ENCODE measurements around the gene LCMT2.

Gene LCMT2

DNA sequence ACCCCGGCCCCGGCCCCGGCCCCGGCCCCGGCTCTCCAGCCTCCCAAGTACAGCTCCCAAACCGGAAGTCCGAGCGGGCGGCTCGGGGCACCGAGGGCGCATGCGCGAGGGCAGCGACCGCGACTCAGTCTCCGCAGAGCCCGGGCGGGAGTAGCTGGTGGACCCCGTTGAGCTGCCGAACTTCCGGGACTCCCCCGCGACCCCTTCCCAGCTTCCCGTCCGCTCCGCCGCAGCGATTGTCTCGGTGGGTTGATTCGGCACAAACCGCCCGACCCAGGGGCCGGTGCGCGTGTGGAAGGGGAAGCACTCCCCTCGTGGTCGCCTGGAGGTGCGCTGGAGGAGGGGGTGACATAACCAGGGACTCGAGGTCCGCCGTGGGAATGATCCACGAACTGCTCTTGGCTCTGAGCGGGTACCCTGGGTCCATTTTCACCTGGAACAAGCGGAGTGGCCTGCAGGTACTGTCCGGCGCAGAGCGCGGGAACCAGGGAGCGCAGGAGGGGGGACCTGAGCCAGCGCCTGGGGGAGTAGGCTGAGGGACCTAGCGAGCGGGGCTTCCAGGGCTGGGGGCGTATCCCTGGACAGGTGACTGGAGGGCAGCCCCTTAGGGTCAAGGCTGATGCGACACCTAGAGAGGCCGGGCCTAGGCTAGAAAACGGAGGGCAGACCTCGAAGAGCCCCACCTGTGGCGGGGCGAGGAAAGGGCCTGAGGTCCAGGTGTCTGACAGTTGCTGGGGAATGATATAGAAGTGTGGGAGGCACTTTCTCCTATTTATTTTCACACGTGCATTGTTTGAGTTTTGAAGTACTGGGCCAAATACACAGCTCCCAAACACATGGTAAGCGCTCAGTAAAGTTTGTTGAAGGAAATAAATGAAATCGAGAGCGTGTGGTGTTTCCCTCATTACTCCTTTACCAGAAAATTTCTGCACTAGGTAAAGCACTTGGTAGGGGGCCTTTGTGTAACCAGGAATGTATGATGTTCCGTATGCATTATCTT is 40.9 kb upstream of the LCMT2 start, which contains the start of the genes TUBGCP4 and ZSCAN29:
Gene TUBGCP4 (plus strand): TSS at position 127 of the 1,000 bp plus-strand sequence. CDS start 254 bp downstream, at position 381.
Gene ZSCAN29 (minus strand): TSS at position 69 of the 1,000 bp plus-strand sequence. CDS start 1,130 bp downstream, outside the sequence.
- H3K14ac ChIP-seq (ENCODE audit: low read length), result peak within 1 kb of the TSS; percentile 75
- H4K8ac ChIP-seq (ENCODE audit: low read depth, low read length), result no peak within 1 kb of the TSS
- peaks cover 11 to 51% of the 10 kb centered on the region in 2 donors for H3K36me3 ChIP-seq (replicated peaks in 1 of 2; ENCODE audit: control insufficient read depth in 2 of 2, insufficient read depth in 2 of 2, low read length in 2 of 2)
- no peak within 1 kb of the TSS for H2BK12ac ChIP-seq (ENCODE audit: low read length)
- peak within 1 kb of the TSS; percentile 97 for H2AFZ ChIP-seq (ENCODE audit: low read length)
- H3K27ac ChIP-seq (replicated peaks; ENCODE audit: low read length), result peak within 1 kb of the TSS; percentile 76
- peaks cover 2 to 21% of the 10 kb centered on the region in 2 donors for H3K9me3 ChIP-seq (replicated peaks in 1 of 2; ENCODE audit: control insufficient read depth in 2 of 2, insufficient read depth in 1 of 2, low read depth in 1 of 2, low read length in 2 of 2)
- no peak within 1 kb of the TSS for H2BK15ac ChIP-seq (ENCODE audit: low read length)
- H2AK5ac ChIP-seq (ENCODE audit: low read depth, low read length), result no peak within 1 kb of the TSS
- no peak within 1 kb of the TSS for H4K91ac ChIP-seq (ENCODE audit: low read depth, low read length, poor library complexity)
- H3K23ac ChIP-seq (ENCODE audit: low read depth, low read length, poor library complexity), result peak within 1 kb of the TSS; percentile 90
- no peak within 1 kb of the TSS for H3K4ac ChIP-seq (ENCODE audit: low read length)
- no CpG with 5 or more reads among the region's 66 CpGs for WGBS, 2 donors (ENCODE audit: extremely low coverage in 2 of 2, insufficient read length in 2 of 2, insufficient replicate concordance in 1 of 2)
- peak within 1 kb of the TSS; percentile 83 for H3K4me2 ChIP-seq (ENCODE audit: insufficient read depth, low read length, poor library complexity, severe bottlenecking)
- no peak within 1 kb of the TSS for H2BK120ac ChIP-seq (ENCODE audit: low read depth, low read length)
- peak within 1 kb of the TSS; percentile 93 for H2BK5ac ChIP-seq (ENCODE audit: low read length)
- peaks cover 4 to 6% of the 10 kb centered on the region in 2 donors for H3K4me1 ChIP-seq (ENCODE audit: control insufficient read depth in 2 of 2, insufficient read depth in 1 of 2, low read depth in 1 of 2, low read length in 2 of 2)
- peaks cover 8% of the 10 kb centered on the region for H3K79me1 ChIP-seq (ENCODE audit: low read depth, low read length)
- peak within 1 kb of the TSS; percentile 97 for H3K18ac ChIP-seq (ENCODE audit: low read length)
- peak within 1 kb of the TSS; percentile 80 to 92 for H3K4me3 ChIP-seq (ENCODE audit: low read length in 2 of 2)
- no peaks in the 10 kb centered on the region for H3K27me3 ChIP-seq (ENCODE audit: control insufficient read depth in 3 of 3, insufficient read depth in 3 of 3, low read depth in 1 of 3, low read length in 3 of 3)
- peak; percentile 90 for DNase-seq (ENCODE audit: low spot score)
- peak within 1 kb of the TSS; percentile 95 for H3K9ac ChIP-seq (ENCODE audit: low read depth, low read length, poor library complexity)

DNA sequence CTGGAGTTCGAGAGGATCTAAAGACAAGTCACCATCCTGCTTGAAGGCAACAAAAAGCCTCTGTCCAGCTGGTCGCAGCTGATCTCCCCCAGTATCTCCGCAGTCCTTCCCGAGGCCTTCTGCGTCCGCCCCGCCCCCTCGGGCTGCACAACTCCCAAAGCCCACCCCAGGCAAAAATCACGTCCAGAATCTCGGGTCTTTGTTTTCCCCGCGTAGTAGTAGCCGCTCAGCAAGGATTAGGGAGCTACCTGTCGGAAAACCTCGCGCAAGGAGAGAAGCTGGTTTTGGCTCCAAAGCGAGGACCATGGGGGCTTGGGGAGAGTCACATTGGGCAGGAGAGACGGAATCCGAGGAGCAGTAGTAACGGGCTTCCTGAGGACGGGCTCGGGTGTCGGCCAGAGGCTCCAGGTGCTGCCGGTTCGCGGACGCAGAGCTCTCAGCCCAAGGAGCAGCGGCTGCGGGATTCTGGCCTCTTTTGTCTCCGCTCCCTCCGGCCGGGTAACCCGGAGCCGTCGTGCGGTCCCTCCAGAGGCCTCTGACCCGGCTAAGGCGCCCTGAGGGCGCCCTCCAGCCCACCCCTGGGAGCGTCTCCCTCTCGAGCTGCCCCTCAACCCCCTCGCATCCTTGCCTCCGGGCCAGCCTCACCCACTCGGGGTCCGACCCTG is 40.1 kb upstream of the LCMT2 start:
- H3K18ac ChIP-seq (ENCODE audit: low read length), result peak overlapping the region; percentile 84
- WGBS, 2 donors (ENCODE audit: extremely low coverage in 2 of 2, insufficient read length in 2 of 2, insufficient replicate concordance in 1 of 2), result no CpG with 5 or more reads among the region's 45 CpGs
- H3K4me1 ChIP-seq (ENCODE audit: control insufficient read depth in 2 of 2, insufficient read depth in 1 of 2, low read depth in 1 of 2, low read length in 2 of 2), result peaks cover 4 to 6% of the 10 kb centered on the region in 2 donors
- H3K27me3 ChIP-seq (ENCODE audit: control insufficient read depth in 3 of 3, insufficient read depth in 3 of 3, low read depth in 1 of 3, low read length in 3 of 3), result no peaks in the 10 kb centered on the region
- peaks cover 15 to 52% of the 10 kb centered on the region in 2 donors for H3K36me3 ChIP-seq (replicated peaks in 1 of 2; ENCODE audit: control insufficient read depth in 2 of 2, insufficient read depth in 2 of 2, low read length in 2 of 2)
- peak overlapping the region; percentile 97 for H2AFZ ChIP-seq (ENCODE audit: low read length)
- peak overlapping the region; percentile 80 to 92 for H3K4me3 ChIP-seq (ENCODE audit: low read length in 2 of 2)
- no peak overlapping the region for H4K91ac ChIP-seq (ENCODE audit: low read depth, low read length, poor library complexity)
- peak overlapping the region; percentile 89 for H3K9ac ChIP-seq (ENCODE audit: low read depth, low read length, poor library complexity)
- no peak overlapping the region for H3K4ac ChIP-seq (ENCODE audit: low read length)
- no peak overlapping the region for H2AK5ac ChIP-seq (ENCODE audit: low read depth, low read length)
- peak overlapping the region; percentile 90 for H3K23ac ChIP-seq (ENCODE audit: low read depth, low read length, poor library complexity)
- no peak overlapping the region for H4K8ac ChIP-seq (ENCODE audit: low read depth, low read length)
- peak overlapping the region; percentile 33 for H3K27ac ChIP-seq (replicated peaks; ENCODE audit: low read length)
- peaks cover 4 to 28% of the 10 kb centered on the region in 2 donors for H3K9me3 ChIP-seq (replicated peaks in 1 of 2; ENCODE audit: control insufficient read depth in 2 of 2, insufficient read depth in 1 of 2, low read depth in 1 of 2, low read length in 2 of 2)
- no peak overlapping the region for H3K14ac ChIP-seq (ENCODE audit: low read length)
- H2BK12ac ChIP-seq (ENCODE audit: low read length), result no peak overlapping the region
- H2BK120ac ChIP-seq (ENCODE audit: low read depth, low read length), result no peak overlapping the region
- H3K79me1 ChIP-seq (ENCODE audit: low read depth, low read length), result peaks cover 8% of the 10 kb centered on the region
- H2BK15ac ChIP-seq (ENCODE audit: low read length), result no peak overlapping the region
- peak overlapping the region; percentile 93 for H2BK5ac ChIP-seq (ENCODE audit: low read length)
- DNase-seq (ENCODE audit: low spot score), result peak; percentile 37
- H3K4me2 ChIP-seq (ENCODE audit: insufficient read depth, low read length, poor library complexity, severe bottlenecking), result peak overlapping the region; percentile 75

DNA sequence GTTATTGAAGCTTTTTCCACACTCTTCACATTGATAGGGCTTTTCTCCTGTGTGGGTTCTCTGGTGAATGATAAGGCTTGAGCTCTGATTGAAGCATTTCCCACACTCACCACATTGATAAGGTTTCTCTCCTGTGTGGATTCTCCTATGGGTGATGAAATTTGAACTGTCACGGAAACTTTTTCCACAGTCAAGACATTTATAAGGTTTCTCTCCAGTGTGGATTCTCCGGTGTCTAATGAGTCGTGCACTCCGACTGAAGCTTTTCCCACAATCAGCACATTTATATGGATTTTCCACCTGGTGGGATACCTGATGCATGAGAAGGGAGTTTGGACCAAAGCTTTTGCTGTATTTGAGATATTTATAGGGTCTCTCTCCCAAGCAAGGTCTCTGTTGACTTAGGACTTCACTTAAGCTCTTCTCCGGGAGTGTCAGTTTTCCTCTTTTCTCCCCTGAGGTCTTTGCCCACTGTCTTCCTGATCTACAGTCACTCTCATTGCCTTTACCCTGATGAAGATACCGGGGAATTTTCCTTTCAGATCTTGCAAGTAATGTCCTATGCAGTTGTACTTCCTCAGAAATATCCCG is 31.0 kb upstream of the LCMT2 start:
- no peak overlapping the region for H2AK5ac ChIP-seq (ENCODE audit: low read depth, low read length)
- no peak for DNase-seq (ENCODE audit: low spot score)
- no peaks in the 10 kb centered on the region for H3K27me3 ChIP-seq (ENCODE audit: control insufficient read depth in 3 of 3, insufficient read depth in 3 of 3, low read depth in 1 of 3, low read length in 3 of 3)
- no peak overlapping the region for H3K4me3 ChIP-seq (ENCODE audit: low read length in 2 of 2)
- no peak overlapping the region for H3K9ac ChIP-seq (ENCODE audit: low read depth, low read length, poor library complexity)
- no peak overlapping the region for H3K4me2 ChIP-seq (ENCODE audit: insufficient read depth, low read length, poor library complexity, severe bottlenecking)
- no peak overlapping the region for H2BK5ac ChIP-seq (ENCODE audit: low read length)
- H3K27ac ChIP-seq (replicated peaks; ENCODE audit: low read length), result no peak overlapping the region
- no peak overlapping the region for H3K18ac ChIP-seq (ENCODE audit: low read length)
- H3K4ac ChIP-seq (ENCODE audit: low read length), result no peak overlapping the region
- no peak overlapping the region for H3K14ac ChIP-seq (ENCODE audit: low read length)
- H2BK15ac ChIP-seq (ENCODE audit: low read length), result no peak overlapping the region
- no peak overlapping the region for H2BK120ac ChIP-seq (ENCODE audit: low read depth, low read length)
- peaks cover 50 to 94% of the 10 kb centered on the region in 2 donors for H3K36me3 ChIP-seq (replicated peaks in 1 of 2; ENCODE audit: control insufficient read depth in 2 of 2, insufficient read depth in 2 of 2, low read length in 2 of 2)
- H2BK12ac ChIP-seq (ENCODE audit: low read length), result no peak overlapping the region
- H3K9me3 ChIP-seq (replicated peaks in 1 of 2; ENCODE audit: control insufficient read depth in 2 of 2, insufficient read depth in 1 of 2, low read depth in 1 of 2, low read length in 2 of 2), result peaks cover 32 to 84% of the 10 kb centered on the region in 2 donors
- no peaks in the 10 kb centered on the region for H3K4me1 ChIP-seq (ENCODE audit: control insufficient read depth in 2 of 2, insufficient read depth in 1 of 2, low read depth in 1 of 2, low read length in 2 of 2)
- no peak overlapping the region for H2AFZ ChIP-seq (ENCODE audit: low read length)
- H4K91ac ChIP-seq (ENCODE audit: low read depth, low read length, poor library complexity), result no peak overlapping the region
- H3K79me1 ChIP-seq (ENCODE audit: low read depth, low read length), result no peaks in the 10 kb centered on the region
- no CpG with 5 or more reads among the region's 7 CpGs for WGBS, 2 donors (ENCODE audit: extremely low coverage in 2 of 2, insufficient read length in 2 of 2, insufficient replicate concordance in 1 of 2)
- no peak overlapping the region for H4K8ac ChIP-seq (ENCODE audit: low read depth, low read length)
- no peak overlapping the region for H3K23ac ChIP-seq (ENCODE audit: low read depth, low read length, poor library complexity)

All from neuronal stem cell (in vitro differentiated cells).